Fibroblast of skin of left quadriceps (primary cell): Measurements from ENCODE around the gene SYTL3.
A peak's percentile ranks its signal among the peaks of the same experiment; 100 is the strongest.
"Not testable (repeated sequence)": the region's sequence is repeated elsewhere in the genome, so short reads cannot be mapped to it uniquely, and the experiment has no call there.

Experiments used
- DNase-seq, 2 experiments: peaks; one replicate each; pipeline ENCODE4 v3.0.0-alpha.2; 2013; ENCODE audit warnings: low read depth in 2 of 2

SYTL3 gene

DNA sequence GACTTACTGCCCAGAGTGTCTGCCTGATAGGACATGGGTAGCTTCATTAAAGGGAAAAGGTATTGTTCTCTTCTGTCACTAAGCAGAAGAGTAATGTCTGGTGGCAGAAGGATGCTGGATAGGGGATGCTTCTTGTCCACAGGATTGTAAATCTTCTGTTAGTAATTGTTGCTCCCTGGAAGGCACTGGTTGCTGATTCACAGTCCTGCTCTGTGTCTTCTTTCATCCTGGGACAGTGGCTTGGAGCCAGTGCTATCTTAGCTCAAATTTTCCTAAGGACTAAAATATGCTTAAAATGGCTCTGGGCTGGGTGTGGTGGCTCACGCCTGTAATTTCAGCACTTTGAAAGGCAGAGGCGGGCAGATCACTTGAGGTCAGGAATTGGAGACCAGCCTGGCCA lies 48.0 kb downstream of the SYTL3 start:
- no peak for DNase-seq

DNA sequence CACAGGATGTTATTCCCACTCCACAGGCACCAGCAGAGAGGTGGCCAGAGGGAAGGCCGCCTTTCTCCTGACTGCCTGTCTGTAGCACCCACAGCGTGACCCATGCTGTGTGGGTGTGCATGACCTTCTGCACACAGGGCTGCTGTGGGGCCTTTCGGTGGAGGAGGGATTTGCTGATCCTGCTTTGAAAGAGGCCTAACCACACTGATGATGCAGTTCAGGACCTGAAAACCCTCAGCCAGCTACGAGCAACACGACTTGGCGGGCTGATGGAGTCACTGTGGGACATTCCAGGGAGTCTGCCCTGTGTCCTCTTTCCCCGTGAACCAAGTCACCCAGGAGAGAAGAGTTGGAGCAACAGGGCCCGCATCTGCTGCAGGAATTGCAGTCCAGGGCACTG lies 49.1 kb downstream of the SYTL3 start:
- no peak for DNase-seq

DNA sequence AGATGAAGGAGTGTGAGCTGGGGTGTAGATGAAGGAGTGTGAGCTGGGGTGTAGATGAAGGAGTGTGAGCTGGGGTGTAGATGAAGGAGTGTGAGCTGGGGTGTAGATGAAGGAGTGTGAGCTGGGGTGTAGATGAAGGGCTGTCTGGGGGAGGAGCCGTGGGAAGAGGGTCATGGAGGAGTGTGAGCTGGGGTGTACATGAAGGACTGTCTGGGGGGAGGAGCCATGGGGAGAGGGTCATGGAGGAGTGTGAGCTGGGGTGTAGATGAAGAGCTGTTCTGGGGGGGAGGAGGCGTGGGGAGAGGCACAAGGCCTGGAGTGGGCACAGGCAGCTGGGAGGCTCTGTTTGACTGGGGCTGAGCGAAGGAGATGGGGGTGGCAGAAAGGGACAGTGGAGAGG lies 51.4 kb downstream of the SYTL3 start:
- DNase-seq: not testable (repeated sequence)

DNA sequence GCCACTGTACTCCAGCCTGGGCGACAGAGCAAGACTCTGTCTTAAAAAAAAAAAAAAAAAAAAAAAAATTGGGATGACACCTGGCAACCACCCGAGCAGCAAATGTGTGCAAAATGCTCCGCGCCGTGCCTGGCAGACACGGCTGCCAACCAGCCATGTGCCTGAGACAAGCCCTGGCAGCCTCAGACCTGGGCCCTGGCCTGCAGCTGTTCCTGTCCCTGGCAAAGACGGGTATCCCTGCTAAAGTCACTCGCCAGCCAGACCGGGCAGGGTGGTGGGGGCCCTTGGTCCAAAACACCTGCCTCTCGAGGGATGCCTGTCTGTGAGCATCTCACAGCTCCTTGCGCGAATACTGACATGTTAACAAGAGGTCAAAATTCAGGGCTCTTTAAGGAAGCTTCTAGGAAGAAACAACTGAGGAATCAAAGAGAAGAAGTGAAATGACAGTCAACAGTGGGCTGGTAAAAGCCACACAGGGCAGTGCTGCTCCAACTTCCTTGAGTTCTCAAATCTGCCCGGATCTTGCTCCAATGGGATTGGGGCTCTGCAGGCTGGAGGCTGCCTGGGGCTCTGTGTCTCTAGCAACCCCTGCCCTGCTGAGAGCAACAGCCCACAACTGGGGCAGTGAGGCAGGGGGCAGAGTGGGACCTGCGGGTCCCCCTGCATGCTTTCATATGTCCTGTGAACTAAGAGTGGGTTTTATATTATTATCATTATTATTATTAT lies 53.4 kb downstream of the SYTL3 start:
- DNase-seq: no peak

DNA sequence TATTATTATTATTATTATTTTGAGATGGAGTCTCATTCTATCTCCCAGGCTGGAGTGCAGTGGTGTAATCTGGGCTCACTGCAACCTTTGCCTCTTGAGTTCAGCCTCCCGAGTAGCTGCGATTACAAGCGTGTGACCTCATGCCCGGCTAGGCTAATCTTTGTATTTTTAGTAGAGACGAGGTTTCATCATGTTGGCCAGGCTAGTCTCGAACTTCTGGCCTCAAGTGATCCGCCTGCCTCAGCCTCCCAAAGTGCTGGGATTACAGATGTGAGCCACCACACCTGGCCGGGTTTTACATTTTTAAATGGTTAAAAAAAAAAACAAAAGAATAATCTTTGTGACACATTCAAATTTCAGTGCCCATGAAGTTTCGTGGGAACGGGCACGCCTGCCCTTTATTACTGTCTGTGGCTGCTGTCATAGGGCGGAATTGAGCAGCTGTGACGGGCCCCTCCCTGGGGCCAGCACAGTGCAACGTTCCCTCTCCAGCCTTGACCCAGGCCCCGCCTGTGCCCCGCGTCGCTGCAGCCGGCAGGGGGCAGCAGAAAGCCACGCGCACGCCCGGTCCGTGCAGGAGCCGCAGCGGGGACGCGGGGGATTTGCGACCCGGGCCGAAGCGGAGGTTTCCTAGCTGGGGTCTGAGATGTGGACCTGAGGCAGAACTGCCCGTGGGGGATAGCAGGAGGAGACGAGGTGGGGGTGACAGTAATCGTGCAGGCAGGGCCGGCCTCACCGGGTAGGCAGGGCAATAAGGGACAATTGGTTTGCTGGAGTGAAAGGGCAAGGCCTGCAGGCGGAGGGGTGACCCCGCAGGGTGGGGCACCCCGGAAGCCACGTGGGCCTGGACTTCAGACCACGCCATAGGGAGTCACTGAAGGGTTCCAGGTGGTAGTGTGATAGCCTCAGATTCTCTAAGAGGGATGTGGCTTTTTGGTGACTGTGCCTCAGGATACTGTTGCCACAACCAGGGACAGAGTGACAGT lies 54.3 kb downstream of the SYTL3 start:
- DNase-seq: peak in 1 of 2 experiments; percentile 16

DNA sequence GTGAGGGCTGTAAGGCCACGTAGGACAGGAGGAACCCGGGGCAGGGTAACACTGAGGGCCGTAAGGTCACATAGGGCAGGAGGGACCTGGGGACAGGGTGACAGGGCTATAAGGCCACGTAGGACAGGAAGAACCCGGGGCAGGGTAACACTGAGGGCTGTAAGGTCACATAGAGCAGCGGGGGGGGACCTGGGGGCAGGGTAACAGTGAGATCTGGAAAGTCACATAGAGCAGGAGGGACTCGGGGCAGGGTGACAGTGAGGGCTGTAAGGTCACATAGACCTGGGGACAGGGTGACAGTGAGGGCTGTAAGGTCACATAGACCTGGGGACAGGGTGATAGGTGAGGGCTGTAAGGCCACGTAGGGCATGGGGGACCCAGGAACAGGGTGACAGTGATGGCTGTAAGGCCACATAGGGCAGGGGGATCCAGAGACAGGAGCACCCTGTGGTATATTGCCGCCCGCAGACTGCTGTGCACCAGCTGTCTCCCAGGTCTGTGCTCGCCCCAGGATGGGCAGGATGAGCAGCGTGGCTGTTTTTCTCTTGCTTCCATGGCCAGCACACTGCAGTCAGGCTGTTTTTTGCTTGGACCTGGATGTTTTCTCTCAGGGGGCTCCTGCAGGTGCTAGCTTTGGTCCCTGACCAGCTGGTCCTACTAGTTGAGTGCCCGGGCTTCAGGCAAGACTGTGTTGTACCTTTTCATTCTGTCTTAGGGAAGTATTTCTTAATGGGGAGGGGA lies 55.7 kb downstream of the SYTL3 start:
- no peak for DNase-seq

DNA sequence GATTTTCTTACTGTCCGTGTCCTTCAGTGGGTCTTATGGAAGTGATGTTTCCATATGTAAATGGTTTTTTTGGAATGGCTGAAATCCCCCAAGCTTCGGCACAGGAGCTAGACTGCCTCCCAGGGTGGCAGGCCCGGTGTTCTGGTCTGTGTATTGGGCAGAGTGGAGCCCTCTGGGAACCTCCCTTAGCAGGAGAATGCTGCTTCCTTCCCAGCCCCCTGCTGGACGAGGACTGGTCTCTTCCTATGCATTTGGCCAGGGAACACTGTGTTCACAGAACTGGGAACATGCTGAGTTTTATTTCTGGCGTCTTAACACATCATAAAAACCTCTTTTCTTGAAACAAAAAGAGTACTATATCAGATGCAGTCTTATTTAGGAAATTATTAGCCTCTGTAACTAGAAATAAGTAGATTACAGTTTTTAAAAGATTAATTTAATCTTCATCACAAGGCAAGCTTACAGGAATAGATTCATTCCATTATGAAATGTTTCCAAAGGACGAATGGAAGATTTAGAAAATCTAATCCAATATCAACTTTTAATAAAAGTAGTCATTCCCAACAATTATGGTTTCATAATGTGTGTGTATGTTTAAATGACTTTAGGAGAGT lies 56.6 kb downstream of the SYTL3 start:
- DNase-seq: no peak

DNA sequence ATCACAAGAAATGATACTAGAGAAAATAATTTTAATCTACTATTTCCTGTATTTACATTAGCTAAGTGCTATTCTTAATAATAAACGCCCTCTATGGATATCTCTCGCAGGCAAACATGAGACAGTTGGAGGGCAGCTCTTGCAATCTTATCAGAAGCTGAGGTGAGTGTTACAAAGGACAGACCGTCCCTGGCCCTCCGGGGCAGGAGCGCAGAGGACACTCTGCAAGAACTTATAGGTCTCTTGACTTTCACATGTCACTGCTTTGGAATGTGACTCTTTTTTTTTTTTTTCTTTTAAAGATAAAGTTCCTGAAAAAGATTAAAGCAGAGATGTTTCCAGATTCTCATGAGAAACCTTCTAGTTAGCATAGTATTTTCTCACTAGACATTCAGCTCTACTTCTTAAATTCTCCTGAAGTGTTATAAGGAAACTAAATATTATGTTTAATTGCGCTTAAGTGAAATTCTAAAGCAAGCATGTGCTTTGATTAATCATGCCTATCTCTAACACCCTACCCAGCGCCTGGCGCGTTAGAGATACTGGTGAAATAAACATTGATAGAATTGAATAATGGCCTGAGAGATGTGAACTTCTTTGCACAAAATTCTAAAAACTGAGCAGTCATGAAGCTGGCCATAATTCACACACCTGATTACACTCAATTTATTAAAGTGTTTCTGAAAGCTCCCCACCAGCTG lies 57.4 kb downstream of the SYTL3 start:
- DNase-seq: no peak

DNA sequence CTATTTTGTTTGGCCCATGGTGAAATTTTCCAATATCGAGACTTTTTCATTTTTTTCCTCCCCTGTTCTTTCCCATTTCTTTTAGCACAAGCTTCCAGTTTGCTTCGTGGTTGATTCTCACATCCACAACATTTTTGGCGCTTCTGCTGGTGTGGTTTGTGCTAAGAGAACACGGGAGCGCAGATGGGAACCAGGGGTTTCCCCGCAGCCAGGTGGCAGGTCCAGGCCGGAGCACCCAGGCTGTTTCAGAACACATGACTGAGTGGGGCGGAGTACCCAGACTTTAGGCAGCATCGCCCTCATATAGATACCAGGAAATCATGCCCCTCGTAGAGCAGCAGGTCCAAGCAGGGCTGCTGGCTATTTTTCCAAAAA lies 58.0 kb downstream of the SYTL3 start:
- DNase-seq: no peak

DNA sequence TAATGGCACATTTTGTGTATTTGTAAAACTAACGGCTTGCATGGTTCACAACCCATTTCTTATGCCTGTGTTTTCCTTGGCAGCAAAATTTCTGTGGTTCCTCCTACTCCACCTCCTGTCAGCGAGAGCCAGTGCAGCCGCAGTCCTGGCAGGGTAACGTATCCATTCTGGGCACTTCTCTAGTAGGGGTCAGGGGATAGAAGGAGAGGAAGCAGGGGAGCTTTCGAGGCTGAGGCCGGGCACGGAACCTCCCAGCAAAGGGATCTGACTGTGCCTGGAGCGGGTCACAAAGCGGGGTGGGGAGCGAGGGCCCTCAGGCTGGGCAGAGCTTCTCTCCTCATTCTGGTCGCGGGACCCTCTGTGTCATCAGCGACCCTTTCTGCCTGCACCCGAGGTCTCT lies 58.4 kb downstream of the SYTL3 start:
- DNase-seq: no peak

DNA sequence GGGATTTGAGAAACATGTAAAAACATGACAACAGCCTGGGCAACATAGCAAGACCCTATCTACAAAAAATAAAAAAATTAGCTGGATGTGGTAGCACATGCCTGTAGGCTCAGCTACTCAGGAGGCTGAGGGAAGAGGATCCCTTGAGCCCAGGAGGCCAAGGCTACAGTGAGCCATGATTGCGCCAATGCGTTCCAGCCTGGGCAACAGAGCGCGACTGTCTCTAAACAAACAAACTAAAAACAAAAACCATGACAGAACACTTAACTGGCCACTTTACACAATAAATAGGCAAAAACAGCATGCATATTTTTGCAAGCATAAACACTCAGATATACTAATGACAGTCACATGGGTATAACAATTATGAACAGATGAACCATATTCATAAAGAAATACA lies 60.0 kb downstream of the SYTL3 start:
- no peak for DNase-seq

DNA sequence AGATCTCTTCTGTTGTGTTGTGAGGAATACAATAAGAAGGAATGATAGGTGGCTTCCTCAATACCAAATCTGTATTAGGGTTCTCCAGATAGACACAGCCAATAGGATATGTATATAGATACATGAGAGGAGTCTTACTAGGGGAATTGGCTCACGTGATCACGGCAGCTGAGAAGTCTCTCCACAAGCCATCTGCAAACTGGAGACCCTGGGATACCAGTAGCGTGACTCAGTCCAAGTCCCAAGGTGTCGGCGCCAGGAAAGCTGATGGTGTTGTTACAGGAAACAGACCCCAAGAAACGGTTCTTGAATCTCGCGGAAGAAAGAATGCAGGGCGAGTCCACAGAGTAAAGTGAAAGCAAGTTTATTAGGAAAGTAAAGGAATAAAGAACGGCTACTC lies 61.4 kb downstream of the SYTL3 start:
- no peak for DNase-seq

DNA sequence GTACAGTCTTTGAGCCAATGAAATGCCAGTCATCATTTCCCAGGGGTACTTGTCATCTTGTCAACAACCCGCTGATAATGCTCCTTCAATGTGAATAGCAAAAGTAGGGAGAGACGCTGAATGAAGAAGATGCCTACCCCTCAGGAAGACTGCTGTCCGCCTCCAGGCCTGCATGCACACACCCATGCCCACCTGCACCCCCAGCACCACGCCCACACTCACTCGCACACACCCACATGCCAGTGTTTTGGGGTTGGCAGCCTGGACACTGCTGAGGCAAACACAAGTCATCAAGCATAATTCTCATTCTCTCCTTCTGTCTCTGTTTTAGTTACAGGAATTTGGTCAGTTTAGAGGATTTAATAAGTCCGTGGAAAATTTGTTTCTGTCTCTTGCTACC lies 63.6 kb downstream of the SYTL3 start:
- no peak for DNase-seq

DNA sequence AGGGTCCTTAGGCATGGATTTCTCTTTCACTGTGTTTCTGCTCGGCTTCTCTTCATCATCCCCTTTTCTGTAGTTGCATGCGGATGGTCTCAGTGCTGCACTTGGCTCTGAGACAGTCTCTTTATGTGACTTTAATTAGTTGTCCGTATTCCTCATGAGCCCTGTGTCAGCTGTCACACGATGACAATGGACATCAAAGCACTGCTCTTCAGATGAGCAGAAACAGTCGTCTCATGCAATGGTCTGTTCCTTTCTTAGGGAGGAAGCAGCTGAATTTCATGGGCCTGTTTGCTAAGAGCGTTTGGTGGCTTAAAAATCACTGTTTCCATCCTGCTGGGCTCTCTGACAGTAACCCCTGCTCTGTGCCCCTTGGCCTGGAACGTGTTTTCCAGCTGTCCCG lies 64.9 kb downstream of the SYTL3 start:
- DNase-seq: no peak

DNA sequence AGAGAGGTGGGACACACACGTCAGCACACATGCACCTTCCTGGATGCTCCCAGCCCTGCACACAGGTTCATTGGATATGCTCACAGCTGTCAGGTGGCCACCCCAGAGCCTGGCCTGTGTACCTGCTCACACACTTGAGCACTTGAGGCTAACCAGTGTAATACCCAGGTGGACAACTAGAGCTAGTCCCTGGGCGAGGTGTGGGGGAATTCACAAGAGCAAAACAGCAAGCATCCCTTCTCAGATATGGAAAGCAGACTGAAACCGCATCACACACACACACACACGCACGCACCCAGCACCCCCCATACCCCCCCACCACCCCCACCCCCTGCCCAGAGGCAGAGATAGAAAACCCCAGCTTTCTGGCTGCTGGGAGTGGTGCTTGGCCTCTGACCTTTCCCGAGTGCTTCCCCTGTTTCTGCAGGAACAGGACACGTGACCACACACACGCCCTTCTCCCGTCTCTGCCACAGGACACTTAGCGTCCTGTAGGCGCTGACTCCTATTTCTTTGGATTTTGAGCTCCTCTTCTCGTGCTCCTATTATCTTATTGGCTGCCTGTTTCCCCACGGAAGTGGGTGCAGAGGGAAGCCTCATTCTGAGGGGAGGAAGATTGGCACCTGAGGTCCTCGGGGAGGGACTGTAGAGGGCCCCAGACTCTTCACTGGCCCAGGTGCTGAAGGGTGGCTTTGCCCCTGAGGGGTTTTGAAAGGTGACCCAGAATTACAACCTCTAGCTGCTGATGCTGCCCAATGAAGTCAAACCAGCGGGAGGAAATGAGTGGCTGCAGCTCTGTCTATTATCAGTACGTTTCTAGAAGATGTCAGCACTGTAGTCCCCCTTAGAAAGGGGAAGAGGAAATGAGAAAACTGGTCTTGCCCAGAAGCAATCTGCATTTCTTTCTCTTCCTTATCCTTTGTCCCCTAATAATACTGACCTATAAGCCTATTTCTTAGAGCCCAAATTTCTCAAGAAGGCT lies 65.8 kb downstream of the SYTL3 start:
- DNase-seq: no peak

DNA sequence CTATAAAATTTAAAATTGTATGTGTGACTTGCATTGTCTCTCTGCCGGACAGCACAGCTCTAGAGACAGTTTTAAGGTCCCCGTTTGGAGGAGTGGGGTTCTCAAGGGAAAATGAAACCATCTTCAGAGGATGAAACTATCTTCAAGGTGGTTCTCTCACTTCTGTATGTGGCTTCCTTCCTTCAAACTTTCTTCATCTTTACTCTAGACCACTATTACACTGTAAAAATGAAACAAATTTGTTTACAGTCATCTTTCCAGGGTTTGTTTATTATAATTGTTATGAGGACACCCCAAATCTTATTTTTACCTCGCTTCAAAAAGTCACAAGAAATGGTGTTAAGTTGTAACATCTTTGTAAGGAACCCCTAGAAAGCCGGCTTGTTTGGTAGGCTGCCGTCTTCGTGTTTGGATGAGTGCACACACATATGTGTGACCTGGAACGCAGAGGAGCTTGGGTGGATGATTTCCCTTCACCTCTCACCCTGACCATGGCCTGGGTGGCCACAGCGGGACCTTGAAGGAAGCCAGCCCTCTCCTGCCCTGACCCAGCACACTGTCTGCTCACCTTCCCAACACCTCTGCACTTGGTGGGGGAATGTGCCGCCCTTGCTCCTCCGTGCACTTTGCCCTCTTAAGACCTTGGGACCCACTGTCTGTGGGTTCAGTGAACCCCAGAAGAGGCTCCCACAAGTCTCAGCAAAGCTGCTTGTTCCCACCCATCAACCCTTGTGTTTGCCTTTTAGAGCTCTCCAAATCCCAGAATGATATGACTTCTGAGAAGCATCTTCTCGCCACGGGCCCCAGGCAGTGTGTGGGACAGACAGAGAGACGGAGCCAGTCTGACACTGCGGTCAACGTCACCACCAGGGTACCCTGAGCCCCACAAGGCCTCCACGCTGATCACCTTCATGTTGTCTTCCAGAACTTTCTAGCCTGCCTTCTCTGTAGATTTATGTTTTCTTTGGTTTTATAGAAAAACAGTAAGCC lies 67.8 kb downstream of the SYTL3 start:
- DNase-seq: no peak

DNA sequence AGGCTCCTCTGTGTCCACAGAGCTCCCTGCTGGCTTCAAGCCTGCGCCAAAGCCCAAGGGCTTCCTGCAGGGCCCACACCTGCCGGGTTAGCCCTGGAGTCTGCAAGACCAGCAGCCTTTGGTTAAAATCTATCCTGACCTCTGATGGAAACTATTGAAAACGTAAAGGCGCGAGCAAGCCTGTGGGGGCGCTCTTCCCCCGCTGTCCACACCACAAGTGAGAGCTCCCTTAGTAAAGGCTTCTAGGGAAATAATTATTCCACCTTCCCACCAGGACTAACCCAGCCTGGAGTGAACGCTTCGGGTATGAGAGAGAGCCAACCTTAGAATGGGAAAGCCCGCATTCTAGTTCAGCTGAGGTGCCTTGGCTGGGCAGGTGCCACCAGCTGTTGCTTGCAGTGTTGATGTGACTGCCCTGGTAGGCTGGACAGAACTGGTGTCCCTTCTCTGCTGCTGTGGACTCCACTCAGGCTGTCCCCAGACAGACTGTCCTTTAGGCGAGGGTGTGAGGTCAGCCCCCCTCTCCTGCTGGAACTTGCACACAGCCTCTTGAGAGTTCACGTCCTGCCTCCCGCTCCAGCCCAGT lies 68.7 kb downstream of the SYTL3 start:
- no peak for DNase-seq

DNA sequence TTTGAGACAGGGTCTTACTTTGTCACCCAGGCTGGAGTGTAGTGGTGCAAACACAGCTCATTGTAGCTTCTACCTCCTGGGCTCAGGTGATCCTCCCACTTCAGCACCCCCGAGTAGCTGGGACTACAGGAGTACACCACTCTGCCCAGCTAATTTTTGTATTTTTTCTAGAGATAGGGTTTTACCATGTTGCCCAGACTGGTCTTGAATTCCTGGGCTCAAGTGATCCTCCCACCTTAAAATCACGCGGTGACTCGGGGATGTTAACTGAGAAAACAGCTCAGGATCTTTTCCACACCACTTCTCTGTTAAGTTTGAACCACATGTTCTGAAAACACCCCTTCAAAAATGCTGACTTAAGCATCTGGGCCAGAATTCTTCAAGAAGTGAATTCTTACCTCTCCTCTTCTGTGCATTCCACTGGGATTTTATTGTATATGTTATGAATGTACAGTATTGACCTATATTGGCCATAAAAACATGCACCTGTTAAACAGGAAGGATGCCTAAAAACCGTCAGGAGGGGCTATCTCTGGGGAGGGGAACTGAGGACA lies 72.4 kb downstream of the SYTL3 start:
- no peak for DNase-seq
